DMS 273 (cell line): ENCODE data around the gene MYL10.
A peak's percentile ranks its signal among the peaks of the same experiment; 100 is the strongest.

Experiments
- DNase-seq: peaks from one replicate; lab custom pipeline; 2025; ENCODE audit not compliant: unreplicated experiment; lab: John Stamatoyannopoulos, UW

Gene MYL10

GRCh38 chr7:101575721-101576120 is 53.4 kb downstream of the MYL10 start:
- no peak for DNase-seq

- DNase-seq = no peak
Observed at GRCh38 chr7:101575168-101575567, 53.9 kb downstream of the MYL10 start.

- no peak for DNase-seq
Observed at GRCh38 chr7:101572156-101572555, 56.9 kb downstream of the MYL10 start.

GRCh38 chr7:101567230-101567629 is 61.9 kb downstream of the MYL10 start:
- peak; percentile 35 for DNase-seq

GRCh38 chr7:101565601-101566209 is 63.4 kb downstream of the MYL10 start:
- DNase-seq = no peak

GRCh38 chr7:101564778-101565211 is 64.3 kb downstream of the MYL10 start:
- peak; percentile 49 for DNase-seq

GRCh38 chr7:101563943-101564777 is 64.9 kb downstream of the MYL10 start:
- DNase-seq = no peak
